Fibroblast of pulmonary artery (primary cell): Measurements from ENCODE around the gene ADAMTS4.

Experiments used
- DNase-seq: peaks from one replicate; pipeline ENCODE4 v3.0.0-alpha.2; 2010; ENCODE audit warnings: low read depth
- H3K4me3 ChIP-seq: replicated peaks from 2 replicates; pipeline ENCODE4 v1.5.1; 2011; ENCODE audit warnings: low read depth, mild to moderate bottlenecking, control low read depth, low read length, moderate library complexity
- TF ChIP-seq, protein P1 (sequence below): IDR thresholded peaks from 2 replicates; pipeline ENCODE4 v1.5.1; 2011; ENCODE audit warnings: mild to moderate bottlenecking, control low read depth, low read length, inconsistent platforms; ENCODE audit errors: missing control alignments

ADAMTS4 gene

DNA sequence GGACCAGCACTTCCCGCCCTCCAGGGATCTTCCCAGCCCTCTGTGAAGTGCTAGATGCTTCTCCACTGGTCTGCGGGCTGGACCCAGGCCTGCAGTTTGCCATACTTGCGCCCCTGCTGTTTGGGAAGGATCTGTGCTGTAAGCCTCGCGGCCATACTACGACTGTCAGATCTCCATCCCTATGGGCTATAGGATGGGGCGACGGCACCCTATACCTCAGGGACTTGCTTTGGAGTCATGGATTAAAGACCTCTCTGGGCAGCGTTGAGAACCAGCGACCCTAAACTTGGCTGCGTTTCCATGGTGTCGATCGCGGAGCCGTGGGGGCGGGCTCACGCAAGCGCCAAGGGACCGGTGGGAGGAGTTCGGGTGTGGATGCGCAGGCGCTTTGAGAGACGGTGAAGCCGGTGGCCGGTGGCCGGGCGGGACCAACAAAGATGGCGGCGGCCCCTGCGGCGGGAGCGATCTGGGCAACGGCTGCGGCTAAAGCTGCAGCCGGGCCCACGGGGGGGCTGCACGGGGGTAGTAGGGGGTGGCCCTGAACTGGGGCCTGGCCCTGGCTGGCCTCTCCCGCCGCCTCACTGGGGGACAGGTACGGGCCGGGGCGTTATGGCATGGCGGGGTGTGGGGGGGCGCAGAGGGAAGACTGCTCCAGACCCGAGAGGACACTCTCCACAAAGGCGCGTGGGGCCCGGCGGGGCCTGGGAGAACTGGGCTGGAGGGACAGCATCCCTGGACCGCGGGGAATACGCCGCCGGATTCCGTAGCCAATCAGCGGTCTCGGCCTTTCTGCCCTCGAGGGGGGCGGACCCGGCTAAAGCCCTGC, 39.6 kb downstream of the ADAMTS4 start, which contains the start of gene USP21:
USP21 (plus strand) TSS at position 414 of the 826 bp plus-strand sequence. CDS start 1,141 bp downstream, outside the sequence.
- peak; percentile 90 for DNase-seq
- TF ChIP-seq, protein P1, sequence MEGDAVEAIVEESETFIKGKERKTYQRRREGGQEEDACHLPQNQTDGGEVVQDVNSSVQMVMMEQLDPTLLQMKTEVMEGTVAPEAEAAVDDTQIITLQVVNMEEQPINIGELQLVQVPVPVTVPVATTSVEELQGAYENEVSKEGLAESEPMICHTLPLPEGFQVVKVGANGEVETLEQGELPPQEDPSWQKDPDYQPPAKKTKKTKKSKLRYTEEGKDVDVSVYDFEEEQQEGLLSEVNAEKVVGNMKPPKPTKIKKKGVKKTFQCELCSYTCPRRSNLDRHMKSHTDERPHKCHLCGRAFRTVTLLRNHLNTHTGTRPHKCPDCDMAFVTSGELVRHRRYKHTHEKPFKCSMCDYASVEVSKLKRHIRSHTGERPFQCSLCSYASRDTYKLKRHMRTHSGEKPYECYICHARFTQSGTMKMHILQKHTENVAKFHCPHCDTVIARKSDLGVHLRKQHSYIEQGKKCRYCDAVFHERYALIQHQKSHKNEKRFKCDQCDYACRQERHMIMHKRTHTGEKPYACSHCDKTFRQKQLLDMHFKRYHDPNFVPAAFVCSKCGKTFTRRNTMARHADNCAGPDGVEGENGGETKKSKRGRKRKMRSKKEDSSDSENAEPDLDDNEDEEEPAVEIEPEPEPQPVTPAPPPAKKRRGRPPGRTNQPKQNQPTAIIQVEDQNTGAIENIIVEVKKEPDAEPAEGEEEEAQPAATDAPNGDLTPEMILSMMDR = peak; percentile 44
- peak within 1 kb of the TSS; percentile 73 for H3K4me3 ChIP-seq

DNA sequence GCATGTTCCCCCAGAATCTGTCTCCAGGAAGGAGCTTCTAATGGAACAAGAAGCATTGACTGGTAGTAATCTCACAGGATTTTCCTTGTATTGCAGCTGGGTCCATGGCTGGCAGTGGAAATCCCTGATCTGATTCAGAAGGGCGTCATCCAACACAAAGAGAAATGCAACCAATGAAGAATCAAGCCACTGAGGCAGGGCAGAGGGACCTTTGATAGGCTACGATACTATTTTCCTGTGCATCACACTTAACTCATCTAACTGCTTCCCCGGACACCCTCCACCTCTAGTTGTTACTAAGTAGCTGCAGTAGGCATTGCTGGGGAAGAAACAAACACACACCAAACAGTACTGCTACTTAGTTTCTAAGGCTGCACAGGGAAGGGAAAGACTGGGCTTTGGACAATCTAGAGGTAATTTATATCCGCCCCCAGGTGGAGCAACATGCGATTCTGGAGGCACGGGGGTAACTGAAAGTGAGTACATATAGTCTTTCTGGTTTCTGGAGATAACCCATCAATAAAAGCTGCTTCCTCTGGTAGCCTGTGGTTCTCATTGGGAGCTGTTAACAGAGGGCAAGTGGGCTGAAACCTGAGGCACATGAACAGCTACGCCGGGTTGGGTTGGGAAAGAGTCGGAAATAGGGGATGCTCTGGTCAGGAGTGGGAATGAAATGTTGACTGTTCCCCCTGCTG, 40.4 kb downstream of the ADAMTS4 start:
- H3K4me3 ChIP-seq = peak overlapping the region; percentile 73
- DNase-seq = no peak
- TF ChIP-seq, protein P1 = no peak

DNA sequence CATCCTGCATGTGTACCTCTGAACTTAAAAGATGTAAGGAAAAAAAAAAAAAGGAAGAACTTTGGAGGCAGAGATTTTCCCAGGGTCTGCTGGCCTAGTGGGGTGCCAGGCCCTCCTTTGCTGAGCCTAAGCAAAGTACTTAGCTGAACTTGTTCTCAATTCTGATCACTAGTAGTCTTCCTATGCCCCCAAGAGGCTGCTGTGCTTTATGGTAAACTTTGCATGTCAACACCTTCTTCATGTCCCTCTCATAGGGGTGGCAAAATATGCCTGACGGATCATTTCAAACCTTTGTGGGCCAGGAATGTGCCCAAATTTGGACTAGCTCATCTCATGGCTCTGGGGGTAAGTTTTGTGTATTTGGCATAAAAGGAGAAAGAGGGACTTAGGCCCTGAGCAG, 41.0 kb downstream of the ADAMTS4 start:
- no peak for DNase-seq
- H3K4me3 ChIP-seq = no peak overlapping the region
- TF ChIP-seq, protein P1 = no peak

DNA sequence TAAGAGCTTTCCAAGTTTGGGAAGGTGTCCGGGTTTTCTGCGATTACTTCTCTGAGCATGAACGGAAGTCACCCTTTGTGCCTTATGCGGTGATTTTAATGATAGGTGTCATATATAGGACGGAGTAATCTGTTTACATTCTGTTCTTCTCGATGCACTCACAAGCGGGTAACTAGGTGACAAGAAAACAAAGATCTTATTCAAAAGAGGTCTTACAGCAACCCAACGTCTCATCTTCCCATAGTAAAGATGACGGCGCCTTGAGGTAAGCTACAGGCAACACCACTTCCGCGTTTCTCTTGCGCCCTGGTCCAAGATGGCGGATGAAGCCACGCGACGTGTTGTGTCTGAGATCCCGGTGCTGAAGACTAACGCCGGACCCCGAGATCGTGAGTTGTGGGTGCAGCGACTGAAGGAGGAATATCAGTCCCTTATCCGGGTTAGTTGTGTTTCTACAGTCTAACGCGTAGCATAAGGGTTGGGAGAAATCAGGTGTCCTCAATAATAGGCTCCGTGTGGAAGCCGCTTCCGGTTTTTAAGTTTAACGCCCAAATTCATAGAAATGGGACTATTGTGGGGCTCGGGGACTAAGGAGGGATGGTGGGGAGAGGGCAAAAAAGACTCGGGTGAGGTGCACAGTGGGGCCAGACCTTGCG, 45.0 kb downstream of the ADAMTS4 start, which contains the start of gene UFC1:
UFC1 (plus strand) TSS at position 297 of the 656 bp plus-strand sequence; CDS start at position 317, 20 bp downstream.
- TF ChIP-seq, protein P1 = no peak
- H3K4me3 ChIP-seq = peak within 1 kb of the TSS; percentile 99
- DNase-seq = peak; percentile 94

DNA sequence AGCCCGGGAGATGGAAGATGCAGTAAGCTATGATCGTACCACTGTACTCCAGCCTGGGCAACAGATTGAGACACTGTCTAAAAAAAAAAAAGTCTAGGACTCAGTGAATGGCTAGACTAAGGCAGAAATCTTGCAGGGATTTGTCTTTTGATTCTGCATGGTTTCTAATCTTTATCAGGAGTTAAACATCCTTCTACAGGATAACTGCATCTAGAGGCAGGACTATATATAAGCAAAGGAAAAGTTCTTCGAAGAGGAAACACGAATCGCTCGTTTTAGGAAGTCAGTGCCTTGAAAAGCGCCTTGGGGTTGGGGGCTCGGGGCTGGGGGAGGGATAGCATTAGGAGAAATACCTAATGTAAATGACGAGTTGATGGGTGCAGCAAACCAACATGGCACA, 45.7 kb downstream of the ADAMTS4 start:
- TF ChIP-seq, protein P1 = no peak
- no peak for DNase-seq
- H3K4me3 ChIP-seq = peak overlapping the region; percentile 99

DNA sequence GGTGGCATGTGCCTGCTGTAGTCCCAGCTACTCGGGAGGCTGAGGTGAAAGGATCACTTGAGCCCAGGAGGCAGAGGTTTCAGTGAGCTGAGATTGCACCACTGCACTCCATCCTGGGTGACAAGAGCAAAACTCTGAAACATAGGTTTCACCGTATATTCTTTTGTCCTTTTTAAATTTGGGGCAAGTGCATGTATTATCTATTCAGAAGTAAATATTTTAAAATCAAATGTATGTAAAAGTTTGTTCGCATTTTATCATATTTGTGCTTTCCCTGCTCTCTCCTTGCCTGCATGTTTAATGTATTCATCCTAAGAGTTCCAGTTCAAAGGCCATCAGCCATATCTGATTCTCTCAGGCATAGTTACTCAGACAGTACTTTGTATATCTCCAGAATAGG, 53.0 kb downstream of the ADAMTS4 start:
- no peak for DNase-seq
- TF ChIP-seq, protein P1 = no peak
- no peak overlapping the region for H3K4me3 ChIP-seq
